ENCODE results near the gene TAF11L2. TPM values are rescaled to one million over a fixed set of nuclear protein-coding genes. Genes with fewer than 3 reads are reported as not detected.

The TAF11L2 gene
- total RNA-seq, 2 experiments from 2014 or later, result not detected

- Histone ChIP-seq H3K4me1 (ENCODE audit: insufficient read depth, low read length) (no peaks in the 10 kb centered on the region), H3K27ac (ENCODE audit: low read depth in 1 of 2, low read length in 2 of 2) (no peak overlapping the region), H3K36me3 (ENCODE audit: insufficient read depth, low read length) (no peaks in the 10 kb centered on the region), H3K4me3 (ENCODE audit: low read length) (no peak overlapping the region), H3K9me3 (ENCODE audit: control insufficient read depth in 1 of 2, insufficient read depth in 1 of 2, low read length in 2 of 2) (no peaks in the 10 kb centered on the region), H3K27me3 (ENCODE audit: control insufficient read depth in 1 of 2, insufficient read depth in 2 of 2, low read length in 2 of 2) (no peaks in the 10 kb centered on the region)
- ATAC-seq (ENCODE audit: poor library complexity) (no peak), DNase-seq (no peak)
- H3K4me1 Mint-ChIP-seq (ENCODE audit: low read depth), result no peaks in the 10 kb centered on the region
- no peaks in the 10 kb centered on the region for H3K36me3 Mint-ChIP-seq (ENCODE audit: low read depth)
- no peaks in the 10 kb centered on the region for H3K9me3 Mint-ChIP-seq
- TF ChIP-seq CTCF (IDR thresholded peaks at IDR 0.05), result no peak
- CTCF ChIA-PET, result no interaction called here
- no peak overlapping the region for H3K4me3 Mint-ChIP-seq
- intact Hi-C loops (cut with DNase I, micrococcal nuclease), result no loop called here
- no peak overlapping the region for H3K27ac Mint-ChIP-seq
- no peaks in the 10 kb centered on the region for H3K27me3 Mint-ChIP-seq
- POLR2A ChIA-PET, result no interaction called here
Measured at GRCh38 chr5:17477043-17477442, 21.0 kb upstream of the TAF11L2 start.

DNA sequence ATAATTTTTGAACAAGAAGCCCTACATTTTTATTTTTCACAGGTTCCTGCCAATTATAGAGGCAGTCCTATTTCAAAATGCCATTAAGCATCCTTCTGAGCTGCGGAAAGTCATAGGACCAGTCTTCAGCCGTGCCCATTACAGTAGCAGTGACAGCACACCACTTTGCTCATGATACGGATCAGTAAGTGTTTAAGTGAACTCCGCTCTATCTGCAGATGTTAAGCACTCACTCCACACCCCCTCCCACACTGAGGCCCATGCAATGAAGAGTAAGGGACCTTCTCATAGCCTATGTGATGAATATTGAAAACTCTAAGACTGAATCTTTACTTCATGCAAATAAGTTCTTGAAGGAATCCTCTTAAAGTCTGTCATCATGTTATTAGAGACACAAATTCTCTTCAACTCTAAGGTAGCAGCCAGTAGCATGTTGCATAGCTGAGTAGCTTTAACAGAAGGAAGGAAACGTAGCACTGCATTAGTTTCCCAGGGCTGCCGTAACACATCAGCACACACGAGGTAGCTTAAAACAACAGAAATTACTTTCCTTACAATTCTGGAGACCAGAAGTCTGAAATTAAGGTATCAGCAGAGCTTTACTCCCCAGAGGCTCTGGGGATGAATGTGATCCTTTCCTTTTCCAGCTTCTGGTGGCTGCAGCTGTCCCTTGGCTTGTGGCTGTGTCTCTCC lies 20.3 kb upstream of the TAF11L2 start:
- Histone ChIP-seq H3K27ac (ENCODE audit: low read depth in 1 of 2, low read length in 2 of 2) (no peak overlapping the region), H3K4me1 (ENCODE audit: insufficient read depth, low read length) (no peaks in the 10 kb centered on the region), H3K4me3 (ENCODE audit: low read length) (no peak overlapping the region), H3K36me3 (ENCODE audit: insufficient read depth, low read length) (no peaks in the 10 kb centered on the region), H3K27me3 (ENCODE audit: control insufficient read depth in 1 of 2, insufficient read depth in 2 of 2, low read length in 2 of 2) (no peaks in the 10 kb centered on the region), H3K9me3 (ENCODE audit: control insufficient read depth in 1 of 2, insufficient read depth in 1 of 2, low read length in 2 of 2) (no peaks in the 10 kb centered on the region)
- Mint-ChIP-seq H3K4me1 (ENCODE audit: low read depth) (no peaks in the 10 kb centered on the region), H3K4me3 (no peak overlapping the region), H3K9me3 (no peaks in the 10 kb centered on the region), H3K27me3 (no peaks in the 10 kb centered on the region), H3K36me3 (ENCODE audit: low read depth) (no peaks in the 10 kb centered on the region), H3K27ac (no peak overlapping the region)
- DNase-seq (no peak), ATAC-seq (ENCODE audit: poor library complexity) (no peak)
- CTCF ChIA-PET, result no interaction called here
- TF ChIP-seq CTCF (IDR thresholded peaks at IDR 0.05), result no peak
- POLR2A ChIA-PET, result no interaction called here
- intact Hi-C loops (cut with DNase I, micrococcal nuclease), result no loop called here

- ATAC-seq (ENCODE audit: poor library complexity) (no peak), DNase-seq (no peak)
- Mint-ChIP-seq H3K4me3 (no peak overlapping the region), H3K27ac (no peak overlapping the region), H3K9me3 (no peaks in the 10 kb centered on the region), H3K27me3 (no peaks in the 10 kb centered on the region), H3K4me1 (ENCODE audit: low read depth) (no peaks in the 10 kb centered on the region), H3K36me3 (ENCODE audit: low read depth) (no peaks in the 10 kb centered on the region)
- Histone ChIP-seq H3K27me3 (ENCODE audit: control insufficient read depth in 1 of 2, insufficient read depth in 2 of 2, low read length in 2 of 2) (no peaks in the 10 kb centered on the region), H3K4me1 (ENCODE audit: insufficient read depth, low read length) (no peaks in the 10 kb centered on the region), H3K36me3 (ENCODE audit: insufficient read depth, low read length) (no peaks in the 10 kb centered on the region), H3K4me3 (ENCODE audit: low read length) (no peak overlapping the region), H3K27ac (ENCODE audit: low read depth in 1 of 2, low read length in 2 of 2) (no peak overlapping the region), H3K9me3 (ENCODE audit: control insufficient read depth in 1 of 2, insufficient read depth in 1 of 2, low read length in 2 of 2) (peaks cover 0 to 5% of the 10 kb centered on the region in 2 experiments)
- ChIA-PET CTCF (no interaction called here), POLR2A (no interaction called here)
- intact Hi-C loops (cut with DNase I, micrococcal nuclease), result no loop called here
- no peak for TF ChIP-seq CTCF (IDR thresholded peaks at IDR 0.05)
Measured at GRCh38 chr5:17481378-17481777, 16.7 kb upstream of the TAF11L2 start.
